GM03348 (cell line): ENCODE results near the gene LAIR2.

Experiments
- DNase-seq: peaks from one replicate; pipeline ENCODE4 v3.0.0; 2012; ENCODE audit warnings: low spot score

The LAIR2 gene

GRCh38 chr19:54502518-54503048 lies at the start of gene LAIR2:
TSS of gene LAIR2 (plus strand) at chr19:54502831. CDS start at chr19:54502919, 88 bp downstream.
- no peak for DNase-seq

GRCh38 chr19:54453921-54454780 lies 48.5 kb upstream of the LAIR2 start:
- no peak for DNase-seq

GRCh38 chr19:54454781-54455675 lies 47.6 kb upstream of the LAIR2 start:
- no peak for DNase-seq

GRCh38 chr19:54455786-54456422 lies 46.7 kb upstream of the LAIR2 start:
- DNase-seq = no peak

GRCh38 chr19:54456423-54457373 lies 45.9 kb upstream of the LAIR2 start:
- DNase-seq = no peak

GRCh38 chr19:54457773-54458647 lies 44.6 kb upstream of the LAIR2 start:
- DNase-seq = no peak

GRCh38 chr19:54458648-54459281 lies 43.9 kb upstream of the LAIR2 start:
- DNase-seq = no peak

GRCh38 chr19:54459282-54460229 lies 43.1 kb upstream of the LAIR2 start:
- DNase-seq = no peak

- DNase-seq = no peak
Observed at GRCh38 chr19:54460230-54461005, 42.2 kb upstream of the LAIR2 start.

- no peak for DNase-seq
Observed at GRCh38 chr19:54461210-54461609, 41.4 kb upstream of the LAIR2 start.

GRCh38 chr19:54461613-54462012 lies 41.0 kb upstream of the LAIR2 start:
- no peak for DNase-seq

GRCh38 chr19:54462047-54462654 lies 40.5 kb upstream of the LAIR2 start:
- DNase-seq = no peak

- DNase-seq = peak; percentile 75
Observed at GRCh38 chr19:54462655-54463530, 39.7 kb upstream of the LAIR2 start.

- DNase-seq = peak; percentile 91
Observed at GRCh38 chr19:54463531-54464043, 39.0 kb upstream of the LAIR2 start, which contains the start of gene LENG9. TSS of gene LENG9 (minus strand) at chr19:54463778. CDS start at chr19:54463526, 252 bp downstream.

GRCh38 chr19:54464044-54464629 lies 38.5 kb upstream of the LAIR2 start:
- peak; percentile 42 for DNase-seq
